Neural progenitor cell (in vitro differentiated cells): ENCODE results near the gene FYCO1. TPM values are rescaled to one million over a fixed set of nuclear protein-coding genes. Genes with fewer than 3 reads are reported as not detected.

Experiments
- DNase-seq: peaks from one replicate; pipeline ENCODE4 v3.0.0-alpha.2; 2016; ENCODE audit warnings: low spot score
- H2AFZ ChIP-seq: fragments of 200-600 bp; sonication (generic); replicated peaks from 2 replicates; pipeline ENCODE4 v1.6.1; 2016; ENCODE audit warnings: antibody characterized with exemption
- H3F3A ChIP-seq: fragments of 200-600 bp; sonication (generic); 2 replicates; pipeline ENCODE4 v1.6.1; 2016; ENCODE audit warnings: antibody characterized with exemption, low read depth
- H3K27ac ChIP-seq: fragments of 200-600 bp; sonication (generic); 2 replicates; pipeline ENCODE4 v1.5.1; 2016; ENCODE audit warnings: mild to moderate bottlenecking
- H3K27me3 ChIP-seq: fragments of 200-600 bp; sonication (generic); 2 replicates; pipeline ENCODE4 v1.6.1; 2016; ENCODE audit warnings: mild to moderate bottlenecking, moderate library complexity
- H3K36me3 ChIP-seq: fragments of 200-600 bp; sonication (generic); 2 replicates; pipeline ENCODE4 v1.5.1; 2016
- H3K4me1 ChIP-seq: fragments of 200-600 bp; sonication (generic); 2 replicates; pipeline ENCODE4 v1.6.1; 2016; ENCODE audit warnings: mixed run types
- H3K4me2 ChIP-seq: fragments of 200-600 bp; sonication (generic); 2 replicates; pipeline ENCODE4 v1.6.1; 2016
- H3K4me3 ChIP-seq: fragments of 200-600 bp; sonication (generic); 2 replicates; pipeline ENCODE4 v1.5.1; 2016
- H3K79me2 ChIP-seq: fragments of 200-600 bp; sonication (generic); 2 replicates; pipeline ENCODE4 v1.6.1; 2016; ENCODE audit warnings: low read depth
- H3K9ac ChIP-seq: fragments of 200-600 bp; sonication (generic); 2 replicates; pipeline ENCODE4 v1.6.1; 2016
- H3K9me3 ChIP-seq: fragments of 200-600 bp; sonication (generic); 2 replicates; pipeline ENCODE4 v1.5.1; 2016; ENCODE audit warnings: low read depth
- H4K20me1 ChIP-seq: fragments of 200-600 bp; sonication (generic); 2 replicates; pipeline ENCODE4 v1.6.1; 2016; ENCODE audit warnings: low read depth
- H3K27ac Mint-ChIP-seq: 3 replicates; pipeline ENCODE4 v1.8.0; 2021; ENCODE audit warnings: mixed read lengths
- H3K27me3 Mint-ChIP-seq: 2 replicates; pipeline ENCODE4 v1.8.0; 2022; ENCODE audit warnings: low read depth, mild to moderate bottlenecking, inconsistent platforms, moderate library complexity, mixed read lengths; ENCODE audit not compliant: insufficient read depth
- H3K36me3 Mint-ChIP-seq: 3 replicates; pipeline ENCODE4 v1.8.0; 2021; ENCODE audit warnings: mixed read lengths
- H3K4me1 Mint-ChIP-seq: 3 replicates; pipeline ENCODE4 v1.8.0; 2021; ENCODE audit warnings: mixed read lengths
- H3K4me3 Mint-ChIP-seq: 3 replicates; pipeline ENCODE4 v1.8.0; 2021; ENCODE audit warnings: mild to moderate bottlenecking, moderate library complexity, mixed read lengths
- H3K9me3 Mint-ChIP-seq: 3 replicates; pipeline ENCODE4 v1.8.0; 2020; ENCODE audit warnings: mixed read lengths
- EZH2 ChIP-seq: fragments of 200-600 bp; sonication (generic); IDR thresholded peaks from 2 replicates; pipeline ENCODE4 v1.6.1; 2017; ENCODE audit warnings: antibody characterized with exemption, mild to moderate bottlenecking, moderate library complexity
- EZH2phosphoT487 ChIP-seq: fragments of 200-600 bp; sonication (generic); IDR thresholded peaks from 2 replicates; pipeline ENCODE4 v1.6.1; 2017; ENCODE audit warnings: antibody characterized with exemption
- total RNA-seq: library from RNA; depleted of rRNA; stranded (reverse); fragments of >200 nt; gene quantifications from 2 replicates; pipeline ENCODE4 v1.2.3, GENCODE V29; 2015; ENCODE audit warnings: low replicate concordance
- TF ChIP-seq, protein P1 (sequence below): fragments of 200-600 bp; sonication (generic); IDR thresholded peaks from 2 replicates; pipeline ENCODE4 v1.5.1; 2017; ENCODE audit warnings: antibody characterized with exemption, mild to moderate bottlenecking

Gene FYCO1
- total RNA-seq, 1 donor from 2014 or later, result 6.8 TPM

- no peak for DNase-seq
- Histone ChIP-seq H3K36me3 (no peaks in the 10 kb centered on the region), H3K27ac (no peak overlapping the region), H2AFZ (no peak overlapping the region), H4K20me1 (no peaks in the 10 kb centered on the region), H3F3A (no peaks in the 10 kb centered on the region), H3K79me2 (no peaks in the 10 kb centered on the region), H3K27me3 (no peaks in the 10 kb centered on the region), H3K4me2 (no peak overlapping the region), H3K9me3 (no peaks in the 10 kb centered on the region), H3K4me1 (no peaks in the 10 kb centered on the region), H3K4me3 (no peak overlapping the region), H3K9ac (no peak overlapping the region)
- TF ChIP-seq, protein P1, sequence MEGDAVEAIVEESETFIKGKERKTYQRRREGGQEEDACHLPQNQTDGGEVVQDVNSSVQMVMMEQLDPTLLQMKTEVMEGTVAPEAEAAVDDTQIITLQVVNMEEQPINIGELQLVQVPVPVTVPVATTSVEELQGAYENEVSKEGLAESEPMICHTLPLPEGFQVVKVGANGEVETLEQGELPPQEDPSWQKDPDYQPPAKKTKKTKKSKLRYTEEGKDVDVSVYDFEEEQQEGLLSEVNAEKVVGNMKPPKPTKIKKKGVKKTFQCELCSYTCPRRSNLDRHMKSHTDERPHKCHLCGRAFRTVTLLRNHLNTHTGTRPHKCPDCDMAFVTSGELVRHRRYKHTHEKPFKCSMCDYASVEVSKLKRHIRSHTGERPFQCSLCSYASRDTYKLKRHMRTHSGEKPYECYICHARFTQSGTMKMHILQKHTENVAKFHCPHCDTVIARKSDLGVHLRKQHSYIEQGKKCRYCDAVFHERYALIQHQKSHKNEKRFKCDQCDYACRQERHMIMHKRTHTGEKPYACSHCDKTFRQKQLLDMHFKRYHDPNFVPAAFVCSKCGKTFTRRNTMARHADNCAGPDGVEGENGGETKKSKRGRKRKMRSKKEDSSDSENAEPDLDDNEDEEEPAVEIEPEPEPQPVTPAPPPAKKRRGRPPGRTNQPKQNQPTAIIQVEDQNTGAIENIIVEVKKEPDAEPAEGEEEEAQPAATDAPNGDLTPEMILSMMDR, result no peak
- peaks cover 22% of the 10 kb centered on the region for H3K36me3 Mint-ChIP-seq
- H3K4me1 Mint-ChIP-seq, result no peaks in the 10 kb centered on the region
- no peak overlapping the region for H3K4me3 Mint-ChIP-seq
- H3K27ac Mint-ChIP-seq, result peak overlapping the region; percentile 72
- no peaks in the 10 kb centered on the region for H3K27me3 Mint-ChIP-seq
- no peaks in the 10 kb centered on the region for H3K9me3 Mint-ChIP-seq
Measured at GRCh38 chr3:45967724-45968123, 27.9 kb downstream of the FYCO1 start.

DNA sequence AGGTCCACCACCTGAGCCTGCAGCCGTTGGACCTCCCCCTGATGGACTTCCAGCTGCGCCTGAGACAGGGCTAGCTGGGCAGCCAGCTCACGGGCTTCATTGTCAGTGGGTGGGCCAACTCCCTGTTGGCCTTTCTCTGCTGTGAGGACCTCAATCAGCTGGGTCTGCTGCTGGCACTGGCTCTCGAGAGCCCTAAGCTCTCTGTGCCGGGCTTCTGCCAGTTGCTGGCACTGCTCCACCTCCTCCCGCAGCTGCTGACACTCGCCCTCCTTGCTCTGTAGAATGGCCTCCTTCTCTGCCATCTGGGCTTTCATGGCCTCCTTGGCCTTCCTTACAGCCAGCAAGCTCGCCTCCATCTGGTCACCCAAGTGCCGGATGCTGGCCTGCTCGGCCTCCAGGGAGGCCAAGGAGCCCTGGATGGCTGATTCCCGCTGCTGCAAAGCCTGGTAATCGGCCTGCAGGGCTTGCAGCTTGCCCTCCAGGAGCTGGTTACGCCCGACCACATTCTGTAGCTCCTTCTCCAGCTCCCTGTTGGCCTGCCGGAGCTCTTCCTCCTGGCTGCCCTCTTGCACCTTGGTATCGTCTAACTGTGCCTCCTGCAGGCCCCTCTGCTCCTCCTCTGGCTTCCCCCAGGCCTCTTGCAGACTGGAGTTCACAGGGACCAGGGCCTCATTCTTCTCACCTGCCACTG, 28.5 kb downstream of the FYCO1 start:
- H3K9me3 Mint-ChIP-seq, result no peaks in the 10 kb centered on the region

DNA sequence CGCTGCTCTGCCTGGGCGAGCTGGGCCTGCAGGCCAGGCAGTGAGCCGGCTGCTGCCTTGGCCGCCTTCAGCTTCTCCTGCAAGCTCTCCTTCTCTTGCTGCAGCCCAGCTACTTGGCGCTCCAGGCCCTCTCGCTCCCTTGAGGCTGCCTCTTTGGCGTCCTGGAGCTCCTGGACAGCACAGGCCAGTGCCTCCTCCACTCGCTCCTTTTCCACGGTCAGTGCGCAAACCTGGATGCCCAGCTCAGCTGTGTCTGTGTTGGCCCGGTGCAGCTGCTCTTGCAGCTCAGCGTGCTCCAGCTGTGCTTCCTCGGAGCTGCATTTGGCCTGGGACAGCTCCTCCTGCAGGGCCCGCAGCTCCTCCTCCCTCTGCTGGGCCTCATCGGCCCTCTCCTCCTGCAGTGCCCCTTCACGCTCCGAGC, 29.2 kb downstream of the FYCO1 start:
- Histone ChIP-seq H3K36me3 (no peaks in the 10 kb centered on the region), H3K9ac (no peak overlapping the region), H2AFZ (no peak overlapping the region), H3K79me2 (no peaks in the 10 kb centered on the region), H3K4me2 (no peak overlapping the region), H3K4me1 (no peaks in the 10 kb centered on the region), H3K27me3 (no peaks in the 10 kb centered on the region), H3F3A (no peaks in the 10 kb centered on the region), H4K20me1 (no peaks in the 10 kb centered on the region), H3K9me3 (no peaks in the 10 kb centered on the region), H3K4me3 (no peak overlapping the region), H3K27ac (no peak overlapping the region)
- DNase-seq, result no peak
- Mint-ChIP-seq H3K27ac (no peak overlapping the region), H3K36me3 (peaks cover 25% of the 10 kb centered on the region), H3K9me3 (no peaks in the 10 kb centered on the region), H3K4me1 (no peaks in the 10 kb centered on the region), H3K27me3 (no peaks in the 10 kb centered on the region), H3K4me3 (no peak overlapping the region)
- TF ChIP-seq EZH2phosphoT487, result no peak
- no peak for TF ChIP-seq EZH2
- TF ChIP-seq, protein P1, result no peak

More for the DNA sequence above, 28.5 kb downstream of the FYCO1 start:
- H3K4me3 Mint-ChIP-seq, result no peak overlapping the region
- Histone ChIP-seq H3K4me1 (no peaks in the 10 kb centered on the region), H3K27ac (no peak overlapping the region), H3K4me2 (no peak overlapping the region), H3K36me3 (no peaks in the 10 kb centered on the region), H4K20me1 (no peaks in the 10 kb centered on the region), H3K27me3 (no peaks in the 10 kb centered on the region), H3K4me3 (no peak overlapping the region), H3K79me2 (no peaks in the 10 kb centered on the region), H3F3A (no peaks in the 10 kb centered on the region), H3K9ac (no peak overlapping the region), H3K9me3 (no peaks in the 10 kb centered on the region), H2AFZ (no peak overlapping the region)
- H3K36me3 Mint-ChIP-seq, result peaks cover 22% of the 10 kb centered on the region
- H3K4me1 Mint-ChIP-seq, result no peaks in the 10 kb centered on the region
- no peaks in the 10 kb centered on the region for H3K27me3 Mint-ChIP-seq
- DNase-seq, result no peak
- H3K27ac Mint-ChIP-seq, result peak overlapping the region; percentile 72
- no peak for TF ChIP-seq EZH2phosphoT487
- TF ChIP-seq EZH2, result no peak
- TF ChIP-seq, protein P1, result no peak
